Fibroblast of lung (primary cell): Measurements from ENCODE around the gene RAP1A. TPM values are rescaled to one million over a fixed set of nuclear protein-coding genes. Genes with fewer than 3 reads are reported as not detected.

Source experiments
- DNase-seq, 2 donors: peaks; one replicate each; pipeline versions ENCODE4 v3.0.0 to v3.0.0-alpha.2; 2010; ENCODE audit warnings: low read depth in 2 of 2
- H2AFZ ChIP-seq: 2 replicates; pipeline ENCODE4 v1.5.1; 2012; ENCODE audit warnings: low read length, control low read depth, inconsistent platforms
- H3K27ac ChIP-seq: 2 replicates; pipeline ENCODE4 v1.5.1; 2011; ENCODE audit warnings: low read length, control low read depth; ENCODE audit not compliant: insufficient read depth
- H3K27me3 ChIP-seq: 2 replicates; pipeline ENCODE4 v1.5.1; 2011; ENCODE audit warnings: mild to moderate bottlenecking, low read length; ENCODE audit not compliant: control insufficient read depth, insufficient read depth
- H3K36me3 ChIP-seq: 2 replicates; pipeline ENCODE4 v1.5.1; 2011; ENCODE audit warnings: low read length; ENCODE audit not compliant: control insufficient read depth, insufficient read depth
- H3K4me1 ChIP-seq: 2 replicates; pipeline ENCODE4 v1.5.1; 2011; ENCODE audit warnings: low read length; ENCODE audit not compliant: control insufficient read depth, insufficient read depth; ENCODE audit errors: extremely low read depth
- H3K4me2 ChIP-seq: 2 replicates; pipeline ENCODE4 v1.5.1; 2011; ENCODE audit warnings: low read length, control low read depth; ENCODE audit not compliant: insufficient read depth; ENCODE audit errors: extremely low read depth
- H3K4me3 ChIP-seq, 4 experiments: fragments of 200-600 bp in 1 of 4; sonication (generic) in 1 of 4; replicated peaks in 1 of 4; 2 replicates each; pipeline ENCODE4 v1.5.1; 2011 to 2016; ENCODE audit warnings: low read length in 4 of 4, low read depth in 3 of 4, mild to moderate bottlenecking in 3 of 4, control low read depth in 2 of 4, inconsistent platforms in 1 of 4, mixed read lengths in 1 of 4; ENCODE audit not compliant: insufficient read depth in 1 of 4; ENCODE audit errors: control extremely low read depth in 1 of 4
- H3K79me2 ChIP-seq: 2 replicates; pipeline ENCODE4 v1.5.1; 2012; ENCODE audit warnings: mild to moderate bottlenecking, low read length, inconsistent platforms; ENCODE audit not compliant: control insufficient read depth, insufficient read depth
- H3K9ac ChIP-seq: 2 replicates; pipeline ENCODE4 v1.5.1; 2011; ENCODE audit warnings: mild to moderate bottlenecking, low read length, control low read depth; ENCODE audit not compliant: insufficient read depth
- H3K9me3 ChIP-seq: 2 replicates; pipeline ENCODE4 v1.5.1; 2012; ENCODE audit warnings: low read depth, low read length; ENCODE audit not compliant: control insufficient read depth, insufficient read depth
- H4K20me1 ChIP-seq: 2 replicates; pipeline ENCODE4 v1.5.1; 2011; ENCODE audit warnings: low read length; ENCODE audit not compliant: control insufficient read depth, insufficient read depth; ENCODE audit errors: extremely low read depth
- EZH2 ChIP-seq: IDR thresholded peaks from 2 replicates; pipeline ENCODE4 v1.5.1; 2012; ENCODE audit warnings: low read length, control low read depth, mild to moderate bottlenecking; ENCODE audit errors: missing control alignments
- polyA plus RNA-seq, 2 donors: library from polyadenylated mRNA; depleted of rRNA in 1 of 2; stranded (reverse) in 1 of 2; unstranded in 1 of 2; fragments of >200 nt; gene quantifications; 2 replicates each; pipeline ENCODE4 v1.2.1, GENCODE V29; 2011 to 2012; ENCODE audit warnings: missing spikeins in 1 of 2
- total RNA-seq: library from RNA; depleted of rRNA; stranded (reverse); fragments of >200 nt; gene quantifications from 2 replicates; pipeline ENCODE4 v1.2.1, GENCODE V29; 2014
- TF ChIP-seq, protein P1 (sequence below), 2 donors: IDR thresholded peaks in 1 of 2; conservative IDR thresholded peaks in 1 of 2; 1 replicate in 1 of 2; 2 replicates in 1 of 2; pipeline ENCODE4 v1.5.1; 2011 to 2012; ENCODE audit warnings: low read length in 2 of 2, control low read depth in 1 of 2, inconsistent platforms in 1 of 2, low read depth in 1 of 2, mild to moderate bottlenecking in 1 of 2

The RAP1A gene
- total and polyA plus RNA-seq, 2 donors (not counting 1 experiment from before 2014, with no cell fraction given), result 13.5 to 99.5 TPM

DNA sequence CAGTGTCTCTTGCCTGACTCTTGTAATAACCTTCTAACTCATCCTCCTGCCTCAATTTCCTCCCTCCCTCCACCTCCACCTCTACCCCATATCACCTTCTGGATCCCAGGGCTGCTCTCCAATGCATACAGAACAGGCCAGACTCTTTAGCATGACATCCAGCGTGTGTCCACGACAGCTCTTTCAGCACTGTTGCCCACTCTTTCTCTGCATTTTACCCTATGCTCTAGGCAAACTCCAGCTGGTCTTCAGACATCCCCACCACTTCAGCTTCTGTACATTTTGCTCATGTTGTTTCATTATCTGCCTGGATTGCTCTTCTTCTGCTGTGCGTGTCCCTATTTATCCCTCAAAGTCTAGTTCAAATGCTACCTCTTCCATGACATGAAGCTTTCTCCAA is 114.8 kb downstream of the RAP1A start:
- H3K4me1 ChIP-seq, result peaks cover 37% of the 10 kb centered on the region
- H4K20me1 ChIP-seq, result no peaks in the 10 kb centered on the region
- peak overlapping the region; percentile 83 for H3K27ac ChIP-seq
- no peak overlapping the region for H2AFZ ChIP-seq
- peaks cover 57% of the 10 kb centered on the region for H3K79me2 ChIP-seq
- peaks cover 2% of the 10 kb centered on the region for H3K36me3 ChIP-seq
- no peaks in the 10 kb centered on the region for H3K27me3 ChIP-seq
- H3K4me3 ChIP-seq, result no peak overlapping the region
- H3K9me3 ChIP-seq, result no peaks in the 10 kb centered on the region
- H3K4me2 ChIP-seq, result peak overlapping the region; percentile 13
- TF ChIP-seq, protein P1, sequence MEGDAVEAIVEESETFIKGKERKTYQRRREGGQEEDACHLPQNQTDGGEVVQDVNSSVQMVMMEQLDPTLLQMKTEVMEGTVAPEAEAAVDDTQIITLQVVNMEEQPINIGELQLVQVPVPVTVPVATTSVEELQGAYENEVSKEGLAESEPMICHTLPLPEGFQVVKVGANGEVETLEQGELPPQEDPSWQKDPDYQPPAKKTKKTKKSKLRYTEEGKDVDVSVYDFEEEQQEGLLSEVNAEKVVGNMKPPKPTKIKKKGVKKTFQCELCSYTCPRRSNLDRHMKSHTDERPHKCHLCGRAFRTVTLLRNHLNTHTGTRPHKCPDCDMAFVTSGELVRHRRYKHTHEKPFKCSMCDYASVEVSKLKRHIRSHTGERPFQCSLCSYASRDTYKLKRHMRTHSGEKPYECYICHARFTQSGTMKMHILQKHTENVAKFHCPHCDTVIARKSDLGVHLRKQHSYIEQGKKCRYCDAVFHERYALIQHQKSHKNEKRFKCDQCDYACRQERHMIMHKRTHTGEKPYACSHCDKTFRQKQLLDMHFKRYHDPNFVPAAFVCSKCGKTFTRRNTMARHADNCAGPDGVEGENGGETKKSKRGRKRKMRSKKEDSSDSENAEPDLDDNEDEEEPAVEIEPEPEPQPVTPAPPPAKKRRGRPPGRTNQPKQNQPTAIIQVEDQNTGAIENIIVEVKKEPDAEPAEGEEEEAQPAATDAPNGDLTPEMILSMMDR (conservative IDR thresholded peaks at IDR 0.05 in 1 of 2, IDR thresholded peaks at IDR 0.05 in 1 of 2; ENCODE audit: low read depth in 1 of 2, low read length in 2 of 2), result no peak
- TF ChIP-seq EZH2, result no peak
- peak overlapping the region; percentile 51 for H3K9ac ChIP-seq
- no peak for DNase-seq

DNA sequence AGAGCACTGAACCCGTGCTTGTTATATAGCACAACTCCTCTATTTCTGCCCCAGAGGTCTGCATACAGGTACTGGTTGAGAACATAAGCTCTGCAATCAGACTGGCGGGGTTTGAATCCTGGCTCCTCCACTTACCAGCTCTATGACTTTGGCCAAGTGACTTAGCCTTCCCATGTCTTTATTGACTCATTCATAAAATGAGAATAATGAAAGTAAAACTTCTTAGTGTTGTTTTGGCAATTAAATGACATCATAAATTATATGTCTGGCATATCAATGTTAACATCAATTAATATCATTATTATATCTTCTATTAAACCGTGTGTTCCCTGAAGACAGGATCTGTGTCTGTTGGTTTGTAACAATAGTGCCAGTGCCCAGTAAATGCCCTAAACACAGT is 115.3 kb downstream of the RAP1A start:
- Histone ChIP-seq H3K4me3 (no peak overlapping the region), H4K20me1 (no peaks in the 10 kb centered on the region), H3K36me3 (peaks cover 2% of the 10 kb centered on the region), H3K4me2 (no peak overlapping the region), H3K4me1 (peaks cover 37% of the 10 kb centered on the region), H3K27me3 (no peaks in the 10 kb centered on the region), H2AFZ (no peak overlapping the region), H3K9me3 (no peaks in the 10 kb centered on the region), H3K27ac (peak overlapping the region; percentile 83), H3K9ac (no peak overlapping the region), H3K79me2 (peaks cover 55% of the 10 kb centered on the region)
- no peak for TF ChIP-seq EZH2
- TF ChIP-seq, protein P1 (conservative IDR thresholded peaks at IDR 0.05 in 1 of 2, IDR thresholded peaks at IDR 0.05 in 1 of 2; ENCODE audit: low read depth in 1 of 2, low read length in 2 of 2), result no peak
- no peak for DNase-seq

DNA sequence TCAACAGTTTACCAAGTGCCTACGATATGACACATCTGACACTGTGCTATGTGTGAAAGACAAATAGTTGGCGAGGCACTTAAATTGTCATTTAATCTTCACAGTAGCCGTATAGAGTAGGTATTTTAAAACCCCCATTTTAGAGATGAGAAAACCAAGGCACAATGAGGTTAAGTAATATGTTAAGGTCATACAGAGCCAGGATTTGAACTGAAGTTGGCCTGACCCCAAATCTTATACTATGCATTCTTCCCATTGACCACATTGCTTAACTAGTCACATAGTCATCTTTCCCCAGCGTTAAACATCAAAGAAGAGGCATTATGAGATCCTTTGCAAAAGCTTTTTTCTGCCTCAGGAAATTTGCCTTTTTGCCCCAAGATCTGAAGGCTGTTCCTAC is 115.7 kb downstream of the RAP1A start:
- H3K36me3 ChIP-seq, result peaks cover 2% of the 10 kb centered on the region
- no peak overlapping the region for H3K4me2 ChIP-seq
- H3K27ac ChIP-seq, result peak overlapping the region; percentile 83
- no peak overlapping the region for H2AFZ ChIP-seq
- H3K9ac ChIP-seq, result peak overlapping the region; percentile 49
- TF ChIP-seq, protein P1 (conservative IDR thresholded peaks at IDR 0.05 in 1 of 2, IDR thresholded peaks at IDR 0.05 in 1 of 2; ENCODE audit: low read depth in 1 of 2, low read length in 2 of 2), result no peak
- TF ChIP-seq EZH2, result no peak
- no peaks in the 10 kb centered on the region for H3K9me3 ChIP-seq
- H4K20me1 ChIP-seq, result no peaks in the 10 kb centered on the region
- no peak overlapping the region for H3K4me3 ChIP-seq
- no peaks in the 10 kb centered on the region for H3K27me3 ChIP-seq
- peaks cover 37% of the 10 kb centered on the region for H3K4me1 ChIP-seq
- peak; percentile 23 to 43 for DNase-seq
- peaks cover 55% of the 10 kb centered on the region for H3K79me2 ChIP-seq
